Measurements from ENCODE around the gene GOLGA6L2. TPM values are rescaled to one million over a fixed set of nuclear protein-coding genes. Genes with fewer than 3 reads are reported as not detected.

Gene GOLGA6L2, protein sequence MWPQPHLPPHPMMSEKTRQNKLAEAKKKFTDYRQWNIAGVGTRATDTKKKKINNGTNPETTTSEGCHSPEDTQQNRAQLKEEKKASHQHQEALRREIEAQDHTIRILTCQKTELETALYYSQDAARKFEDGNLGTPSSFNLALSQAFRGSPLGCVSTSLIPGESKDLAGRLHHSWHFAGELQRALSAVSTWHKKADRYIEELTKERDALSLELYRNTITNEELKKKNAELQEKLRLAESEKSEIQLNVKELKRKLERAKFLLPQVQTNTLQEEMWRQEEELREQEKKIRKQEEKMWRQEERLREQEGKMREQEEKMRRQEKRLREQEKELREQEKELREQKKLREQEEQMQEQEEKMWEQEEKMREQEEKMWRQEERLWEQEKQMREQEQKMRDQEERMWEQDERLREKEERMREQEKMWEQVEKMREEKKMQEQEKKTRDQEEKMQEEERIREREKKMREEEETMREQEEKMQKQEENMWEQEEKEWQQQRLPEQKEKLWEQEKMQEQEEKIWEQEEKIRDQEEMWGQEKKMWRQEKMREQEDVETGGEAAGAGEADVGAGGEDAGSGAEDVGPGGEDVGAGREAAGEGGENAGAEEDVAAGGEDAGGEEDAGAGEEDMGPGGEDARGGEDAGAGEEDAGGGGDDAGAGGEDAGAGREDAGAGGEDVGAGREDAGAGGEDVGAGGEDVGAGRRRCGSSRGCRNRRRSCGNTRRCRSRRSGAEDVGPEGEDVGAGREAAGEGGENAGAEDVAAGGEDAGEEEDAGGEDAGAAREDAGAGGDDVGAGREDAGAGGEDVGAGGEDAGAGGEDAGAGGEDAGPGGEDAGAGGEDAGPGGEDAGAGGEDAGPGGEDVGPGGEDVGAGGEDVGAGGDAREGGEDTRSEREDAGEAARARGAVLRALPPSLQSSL
- not detected in 2 replicates for total RNA-seq

GRCh38 chr15:23447107-23447500 is at the start of gene GOLGA6L2:
Gene GOLGA6L2, minus strand, starts transcription at chr15:23447243. Its CDS starts 62 bp downstream, at chr15:23447181.

Other genes with a start within 250 kb of the GOLGA6L2 start
- not detected in 2 replicates for gene GOLGA6L26, start 113.0 kb downstream of the GOLGA6L2 start, total RNA-seq
- gene GOLGA8S, start 92.5 kb downstream of the GOLGA6L2 start, total RNA-seq: not detected in 2 replicates
- 0.70 and 0.80 TPM in 2 replicates for gene MKRN3, start 118.4 kb upstream of the GOLGA6L2 start, total RNA-seq
- gene MAGEL2, start 200.6 kb upstream of the GOLGA6L2 start, total RNA-seq: not detected in 2 replicates
- gene NDN, start 240.1 kb upstream of the GOLGA6L2 start, total RNA-seq: 16.9 and 20.2 TPM in 2 replicates

Data from hair follicular keratinocyte (primary cell).